Epithelial cell of proximal tubule (primary cell): ENCODE measurements around the gene ZNF25. TPM values are rescaled to one million over a fixed set of nuclear protein-coding genes. Genes with fewer than 3 reads are reported as not detected.
"Not testable (repeated sequence)": the region's sequence is repeated elsewhere in the genome, so short reads cannot be mapped to it uniquely, and the experiment has no call there.

Experiments
- DNase-seq: peaks from one replicate; pipeline ENCODE4 v3.0.0-alpha.2; 2011; ENCODE audit warnings: low read depth
- H3K4me3 ChIP-seq: 2 replicates; pipeline ENCODE4 v1.5.1; 2011; ENCODE audit warnings: low read depth, mild to moderate bottlenecking, low read length
- total RNA-seq: library from RNA; depleted of rRNA; stranded (reverse); fragments of >200 nt; gene quantifications from 2 replicates; pipeline ENCODE4 v1.2.3, GENCODE V29; 2015
- TF ChIP-seq, protein P1 (sequence below): conservative IDR thresholded peaks from 2 replicates; pipeline ENCODE4 v1.5.1; 2012; ENCODE audit warnings: low read depth, mild to moderate bottlenecking, low read length

ZNF25 gene
- total RNA-seq, 1 donor from 2014 or later = 2.5 TPM

DNA sequence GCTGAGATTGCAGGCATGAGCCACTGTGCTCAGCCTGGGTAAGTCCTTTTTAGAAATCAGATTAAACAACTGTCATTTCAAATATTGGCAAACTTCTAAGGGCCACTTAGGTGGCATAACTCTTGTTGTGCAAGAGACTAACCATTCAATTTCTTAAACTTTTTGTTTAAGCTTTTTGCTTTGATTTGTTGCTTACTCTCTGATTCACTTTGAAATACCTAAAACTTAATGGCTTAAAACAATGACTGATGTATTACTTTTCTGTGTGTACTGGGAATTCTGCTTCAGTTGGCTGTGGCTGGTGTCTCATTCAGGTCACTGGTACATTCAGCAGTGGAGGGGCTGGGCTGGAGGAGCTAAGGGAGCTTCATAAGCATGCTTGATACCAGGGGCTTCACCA lies 28.9 kb downstream of the ZNF25 start:
- DNase-seq = peak; percentile 86
- H3K4me3 ChIP-seq = no peak overlapping the region

DNA sequence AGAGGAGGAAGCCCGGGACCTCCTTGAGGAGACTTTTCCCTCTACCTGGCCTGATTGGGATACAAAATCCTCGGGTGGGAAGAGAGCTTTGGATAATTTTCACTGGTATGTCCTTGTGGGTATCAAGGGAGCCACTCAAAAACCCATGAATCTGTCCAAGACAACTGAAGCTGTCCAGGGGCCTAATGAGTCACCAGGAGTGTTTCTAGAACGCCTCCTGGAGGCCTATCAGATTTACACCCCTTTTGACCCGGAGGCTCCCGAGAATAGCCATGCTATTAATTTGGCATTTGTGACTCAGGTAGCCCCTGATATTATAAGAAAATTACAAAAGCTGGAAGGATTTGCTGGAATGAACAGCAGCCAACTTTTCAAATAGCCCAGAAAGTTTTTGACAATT lies 38.6 kb downstream of the ZNF25 start:
- no peak overlapping the region for H3K4me3 ChIP-seq
- TF ChIP-seq, protein P1, sequence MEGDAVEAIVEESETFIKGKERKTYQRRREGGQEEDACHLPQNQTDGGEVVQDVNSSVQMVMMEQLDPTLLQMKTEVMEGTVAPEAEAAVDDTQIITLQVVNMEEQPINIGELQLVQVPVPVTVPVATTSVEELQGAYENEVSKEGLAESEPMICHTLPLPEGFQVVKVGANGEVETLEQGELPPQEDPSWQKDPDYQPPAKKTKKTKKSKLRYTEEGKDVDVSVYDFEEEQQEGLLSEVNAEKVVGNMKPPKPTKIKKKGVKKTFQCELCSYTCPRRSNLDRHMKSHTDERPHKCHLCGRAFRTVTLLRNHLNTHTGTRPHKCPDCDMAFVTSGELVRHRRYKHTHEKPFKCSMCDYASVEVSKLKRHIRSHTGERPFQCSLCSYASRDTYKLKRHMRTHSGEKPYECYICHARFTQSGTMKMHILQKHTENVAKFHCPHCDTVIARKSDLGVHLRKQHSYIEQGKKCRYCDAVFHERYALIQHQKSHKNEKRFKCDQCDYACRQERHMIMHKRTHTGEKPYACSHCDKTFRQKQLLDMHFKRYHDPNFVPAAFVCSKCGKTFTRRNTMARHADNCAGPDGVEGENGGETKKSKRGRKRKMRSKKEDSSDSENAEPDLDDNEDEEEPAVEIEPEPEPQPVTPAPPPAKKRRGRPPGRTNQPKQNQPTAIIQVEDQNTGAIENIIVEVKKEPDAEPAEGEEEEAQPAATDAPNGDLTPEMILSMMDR = peak; percentile 17
- no peak for DNase-seq

More for the DNA sequence above, 28.9 kb downstream of the ZNF25 start:
- TF ChIP-seq, protein P1 = no peak

DNA sequence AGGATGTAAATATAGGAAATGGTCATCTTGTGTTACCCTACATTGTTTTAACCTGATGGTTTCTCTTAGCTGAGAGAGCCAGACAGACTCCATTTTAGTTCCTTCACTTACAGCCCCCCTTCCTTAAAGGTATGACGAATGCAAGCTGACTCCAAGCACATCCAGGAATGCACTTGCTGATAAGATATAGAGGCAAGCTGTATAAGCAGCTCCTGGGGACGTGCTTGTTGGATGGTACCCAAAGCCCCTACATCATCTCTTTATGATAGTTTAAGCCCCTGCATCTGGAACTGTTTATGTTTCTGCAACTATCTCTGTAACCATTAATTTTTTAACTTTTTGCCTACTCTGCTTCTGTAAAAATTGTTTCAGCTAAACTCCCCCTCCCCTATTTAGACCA lies 41.7 kb downstream of the ZNF25 start:
- no peak for DNase-seq
- TF ChIP-seq, protein P1 = no peak
- H3K4me3 ChIP-seq = no peak overlapping the region

DNA sequence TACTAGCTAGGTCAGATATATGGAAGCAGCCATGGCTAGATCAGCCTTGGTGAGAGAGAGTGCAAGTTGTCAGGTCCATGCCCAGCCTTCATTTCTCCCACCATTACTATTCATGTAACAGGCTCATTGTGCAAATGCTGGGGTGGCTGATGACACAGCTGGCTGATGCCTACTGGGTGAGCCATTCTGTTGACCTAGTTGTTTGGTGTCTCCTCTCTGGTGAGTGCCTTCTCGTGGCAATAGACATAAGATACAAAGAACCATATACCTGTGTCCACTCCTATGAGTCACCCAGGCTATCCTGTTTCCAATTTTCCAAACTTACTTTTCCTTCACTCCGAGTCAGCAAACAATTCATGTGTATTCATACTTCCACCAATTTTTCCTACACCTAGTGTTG lies 46.0 kb downstream of the ZNF25 start:
- H3K4me3 ChIP-seq = no peak overlapping the region
- TF ChIP-seq, protein P1 = no peak
- DNase-seq = no peak

DNA sequence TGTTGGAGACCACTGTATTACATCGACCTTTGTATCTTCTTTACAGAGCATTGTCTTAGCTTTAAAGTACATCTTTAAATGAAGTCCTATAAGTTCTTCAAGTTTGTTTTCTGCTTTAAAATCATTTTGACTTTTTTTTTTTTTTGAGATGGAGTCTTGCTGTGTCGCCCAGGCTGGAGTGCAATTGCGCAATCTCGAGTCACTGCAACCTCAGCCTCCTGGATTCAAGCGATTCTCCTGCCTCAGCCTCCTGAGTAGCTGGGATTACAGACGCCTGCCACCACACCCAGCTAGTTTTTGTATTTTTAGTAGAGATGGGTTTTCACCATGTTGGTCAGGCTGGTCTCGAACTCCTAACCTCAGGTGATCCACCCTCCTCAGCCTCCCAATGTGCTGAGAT lies 68.3 kb downstream of the ZNF25 start:
- not testable (repeated sequence) for DNase-seq, H3K4me3 ChIP-seq

DNA sequence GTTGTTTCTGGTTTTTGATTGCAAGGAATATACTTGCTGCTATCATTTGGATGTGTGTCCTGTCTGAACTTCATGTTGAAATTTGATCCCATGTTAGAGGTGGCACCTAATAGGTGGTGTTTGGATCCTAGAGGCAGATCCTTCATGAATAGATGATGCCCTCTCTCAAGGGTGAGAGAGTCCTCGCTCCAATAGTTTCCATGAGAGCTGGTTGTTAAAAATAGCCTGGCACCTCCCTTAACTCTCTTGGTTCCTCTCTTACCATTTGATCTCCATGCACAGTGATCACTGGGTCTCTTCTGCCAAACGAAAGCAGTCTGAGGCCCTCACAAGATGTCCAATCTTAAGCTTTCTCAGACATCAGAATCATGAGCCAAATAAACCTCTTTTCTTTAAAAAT lies 70.1 kb downstream of the ZNF25 start:
- no peak for DNase-seq
- no peak overlapping the region for H3K4me3 ChIP-seq
- TF ChIP-seq, protein P1 = no peak

Other genes starting within 250 kb of the ZNF25 start
- 4.0 and 6.9 TPM in 2 replicates for gene ZNF248, start 119.0 kb downstream of the ZNF25 start, total RNA-seq
- 10.0 and 14.0 TPM in 2 replicates for gene ZNF33A, start 34.0 kb upstream of the ZNF25 start, total RNA-seq
- gene ZNF37A, start 117.7 kb upstream of the ZNF25 start, total RNA-seq = 3.7 and 12.5 TPM in 2 replicates